Peyer's patch (tissue), 4 donors: Measurements from ENCODE around the gene CSRNP3.

Experiments used
- POLR2A ChIP-seq, 2 donors: fragments of 450-650 bp; IDR thresholded peaks; one replicate each; pipeline ENCODE4 v1.5.1; 2017; ENCODE audit warnings: antibody characterized with exemption in 2 of 2, mild to moderate bottlenecking in 2 of 2, moderate library complexity in 2 of 2
- TF ChIP-seq, protein P1 (sequence below), 6 experiments: fragments of 450-650 bp in 4 of 6; fragments of 200-600 bp in 2 of 6; sonication (generic) in 1 of 6; IDR thresholded peaks; one replicate each; pipeline ENCODE4 v1.5.1; 2017 to 2019; ENCODE audit warnings: antibody characterized with exemption in 6 of 6, mild to moderate bottlenecking in 3 of 6, moderate library complexity in 1 of 6

- TF ChIP-seq, protein P1, sequence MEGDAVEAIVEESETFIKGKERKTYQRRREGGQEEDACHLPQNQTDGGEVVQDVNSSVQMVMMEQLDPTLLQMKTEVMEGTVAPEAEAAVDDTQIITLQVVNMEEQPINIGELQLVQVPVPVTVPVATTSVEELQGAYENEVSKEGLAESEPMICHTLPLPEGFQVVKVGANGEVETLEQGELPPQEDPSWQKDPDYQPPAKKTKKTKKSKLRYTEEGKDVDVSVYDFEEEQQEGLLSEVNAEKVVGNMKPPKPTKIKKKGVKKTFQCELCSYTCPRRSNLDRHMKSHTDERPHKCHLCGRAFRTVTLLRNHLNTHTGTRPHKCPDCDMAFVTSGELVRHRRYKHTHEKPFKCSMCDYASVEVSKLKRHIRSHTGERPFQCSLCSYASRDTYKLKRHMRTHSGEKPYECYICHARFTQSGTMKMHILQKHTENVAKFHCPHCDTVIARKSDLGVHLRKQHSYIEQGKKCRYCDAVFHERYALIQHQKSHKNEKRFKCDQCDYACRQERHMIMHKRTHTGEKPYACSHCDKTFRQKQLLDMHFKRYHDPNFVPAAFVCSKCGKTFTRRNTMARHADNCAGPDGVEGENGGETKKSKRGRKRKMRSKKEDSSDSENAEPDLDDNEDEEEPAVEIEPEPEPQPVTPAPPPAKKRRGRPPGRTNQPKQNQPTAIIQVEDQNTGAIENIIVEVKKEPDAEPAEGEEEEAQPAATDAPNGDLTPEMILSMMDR (IDR thresholded peaks at IDR 0.05): no peak
- TF ChIP-seq POLR2A (IDR thresholded peaks at IDR 0.05): no peak
These were observed 40.6 kb upstream of the CSRNP3 start for GRCh38 chr2:165428926-165429325.
